Stimulated activated CD4-positive, alpha-beta T cell treated with anti-CD3 and anti-CD28 coated beads, Interleukin-15, amount 100 ng/mL, for 24 hours (primary cell): ENCODE results near the gene RBMS1.

Experiments used
- DNase-seq: peaks from one replicate; pipeline ENCODE4 v3.0.0-alpha.2; 2020

RBMS1 gene, protein sequence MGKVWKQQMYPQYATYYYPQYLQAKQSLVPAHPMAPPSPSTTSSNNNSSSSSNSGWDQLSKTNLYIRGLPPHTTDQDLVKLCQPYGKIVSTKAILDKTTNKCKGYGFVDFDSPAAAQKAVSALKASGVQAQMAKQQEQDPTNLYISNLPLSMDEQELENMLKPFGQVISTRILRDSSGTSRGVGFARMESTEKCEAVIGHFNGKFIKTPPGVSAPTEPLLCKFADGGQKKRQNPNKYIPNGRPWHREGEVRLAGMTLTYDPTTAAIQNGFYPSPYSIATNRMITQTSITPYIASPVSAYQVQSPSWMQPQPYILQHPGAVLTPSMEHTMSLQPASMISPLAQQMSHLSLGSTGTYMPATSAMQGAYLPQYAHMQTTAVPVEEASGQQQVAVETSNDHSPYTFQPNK

DNA sequence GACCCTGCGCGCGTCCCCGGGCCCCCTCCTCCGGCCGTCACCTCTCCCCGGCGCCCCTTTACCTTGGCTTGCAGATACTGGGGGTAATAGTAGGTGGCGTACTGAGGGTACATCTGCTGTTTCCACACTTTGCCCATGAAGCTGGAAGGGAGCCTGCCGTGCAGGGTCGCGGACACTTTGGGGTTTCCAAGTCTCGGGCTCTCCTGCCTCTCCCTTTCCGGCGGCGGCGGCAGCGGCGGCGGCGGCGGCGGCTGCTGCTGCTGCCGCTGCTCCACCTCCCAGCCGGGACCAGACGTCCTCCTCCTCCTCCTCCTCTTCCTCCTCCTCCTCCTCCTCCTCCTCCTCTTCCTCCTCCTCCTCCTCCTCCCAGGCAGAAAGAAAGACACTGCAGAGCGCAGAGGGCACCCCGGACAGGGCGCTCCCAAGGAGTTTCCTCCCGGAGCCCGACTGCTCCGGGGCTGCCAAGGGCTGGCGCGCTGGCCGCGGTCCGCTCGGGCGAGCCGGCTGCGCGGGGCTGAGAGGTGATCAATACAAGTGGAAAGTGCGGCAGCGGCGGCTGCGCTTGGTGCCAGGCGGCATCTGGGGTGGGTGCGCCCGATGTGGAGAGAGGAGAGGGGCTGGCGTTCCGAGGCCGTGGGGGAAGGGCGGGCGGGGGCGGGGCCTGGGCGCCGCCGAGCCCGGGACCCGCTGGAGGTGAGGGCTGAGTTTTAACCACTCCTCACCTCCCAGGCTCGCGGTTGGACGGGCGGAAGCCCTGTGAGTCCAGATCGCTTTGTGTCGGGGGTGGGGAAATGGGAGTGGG, at the start of gene RBMS1:
Gene RBMS1, minus strand, starts transcription at position 581 of the 802 bp plus-strand sequence. Its CDS starts 444 bp downstream, at position 137.
- DNase-seq = peak; percentile 72

DNA sequence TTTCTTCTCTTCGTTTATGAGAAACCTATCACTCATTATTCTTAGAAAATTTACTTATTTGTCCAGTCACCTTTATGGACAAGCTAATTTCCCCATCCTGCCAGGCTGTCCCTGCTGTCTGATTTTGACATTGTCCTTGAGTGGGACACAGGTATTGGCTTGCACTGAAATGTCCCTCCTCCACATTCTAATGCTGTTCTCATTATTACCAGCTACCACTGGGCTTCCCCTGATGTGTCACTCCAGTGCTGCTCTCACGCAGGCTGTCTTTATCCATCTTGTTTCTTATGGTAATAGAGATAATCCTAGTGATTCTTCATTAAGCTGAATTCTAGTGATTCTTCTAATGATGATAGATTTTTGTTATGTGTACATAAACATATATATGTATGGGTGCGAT, 48.1 kb upstream of the RBMS1 start:
- no peak for DNase-seq

- DNase-seq = no peak
These were observed 45.1 kb upstream of the RBMS1 start for GRCh38 chr2:160538559-160539355.

- no peak for DNase-seq
These were observed 44.5 kb upstream of the RBMS1 start for GRCh38 chr2:160538115-160538514.

- DNase-seq = no peak
These were observed 41.4 kb upstream of the RBMS1 start for GRCh38 chr2:160534996-160535395.

DNA sequence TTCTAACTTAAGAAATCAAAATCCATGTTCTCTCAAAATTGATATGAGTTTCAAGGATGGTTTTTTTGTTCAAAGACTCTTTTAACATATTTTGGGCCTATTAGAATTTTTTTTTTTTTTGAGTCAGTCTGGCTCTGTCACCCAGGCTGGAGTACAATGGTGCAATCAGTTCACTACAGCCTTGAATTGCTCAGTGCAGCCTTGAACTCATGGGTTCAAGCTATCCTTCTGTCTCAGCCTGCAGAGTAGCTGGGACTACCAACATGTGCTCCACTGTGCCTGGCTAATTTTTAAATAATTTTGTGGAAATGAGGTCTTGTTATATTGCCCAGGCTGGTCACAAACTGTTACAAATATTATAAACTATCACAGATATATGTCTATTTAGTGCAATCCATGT, 40.6 kb upstream of the RBMS1 start:
- DNase-seq = no peak

DNA sequence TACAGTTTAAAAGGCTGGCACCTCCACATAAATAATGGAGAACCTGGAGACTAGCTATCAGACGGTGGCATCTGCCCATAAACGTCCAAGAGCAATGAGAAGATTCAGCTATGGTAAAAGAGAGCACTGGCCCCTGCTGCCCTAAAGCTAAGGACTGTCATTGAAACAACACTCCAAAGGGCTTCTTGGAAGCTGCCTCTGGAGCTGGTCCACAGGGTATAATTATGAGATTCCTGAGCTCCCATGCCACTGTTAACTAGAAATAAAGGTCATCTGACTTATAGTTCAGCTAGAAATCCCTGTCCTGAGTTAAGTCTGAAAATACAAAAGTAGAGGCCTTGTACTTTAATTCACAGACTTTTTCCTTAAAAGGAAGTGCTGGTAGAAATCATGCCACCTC, 39.9 kb upstream of the RBMS1 start:
- no peak for DNase-seq

DNA sequence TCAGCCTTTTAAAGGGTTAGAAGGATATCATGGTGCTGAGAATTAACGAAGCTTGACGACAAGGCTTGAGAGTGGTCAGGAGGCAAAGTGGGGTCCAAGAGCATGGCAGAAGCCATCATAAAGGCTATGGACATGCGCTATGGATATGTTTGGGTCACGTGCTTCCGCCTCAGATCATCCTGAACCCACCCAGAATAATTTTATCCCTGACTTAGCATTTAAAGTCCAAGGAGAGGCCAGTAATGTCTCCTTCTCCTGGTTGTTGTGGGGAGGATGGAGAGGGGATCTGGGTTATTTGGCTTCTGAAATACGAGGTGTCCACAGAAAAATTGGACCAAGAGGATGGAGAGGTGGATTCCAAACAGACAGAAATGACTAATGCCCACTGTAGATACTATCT, 38.8 kb upstream of the RBMS1 start:
- DNase-seq = no peak

- no peak for DNase-seq
These were observed 29.5 kb upstream of the RBMS1 start for GRCh38 chr2:160522951-160523710.

DNA sequence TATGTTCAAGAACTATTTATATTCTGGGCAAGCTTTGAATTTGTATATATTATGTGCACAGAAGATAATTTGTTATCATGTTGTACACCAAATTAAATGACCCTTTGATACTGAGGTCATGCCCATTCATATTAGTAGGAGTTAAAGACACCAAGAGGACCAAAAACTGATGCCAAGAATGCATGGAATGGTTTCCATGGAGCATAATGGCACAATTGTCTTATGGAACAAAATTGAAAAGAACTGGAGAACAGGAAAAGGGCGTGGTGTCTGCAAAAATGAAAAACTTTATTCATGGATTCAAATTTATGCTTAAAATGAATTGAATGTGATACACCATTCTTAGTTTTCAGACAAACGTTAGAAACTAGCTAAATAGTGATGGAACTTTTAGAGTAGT, 24.1 kb upstream of the RBMS1 start:
- DNase-seq = no peak

- DNase-seq = peak; percentile 30
These were observed 23.1 kb upstream of the RBMS1 start for GRCh38 chr2:160516547-160517365.

DNA sequence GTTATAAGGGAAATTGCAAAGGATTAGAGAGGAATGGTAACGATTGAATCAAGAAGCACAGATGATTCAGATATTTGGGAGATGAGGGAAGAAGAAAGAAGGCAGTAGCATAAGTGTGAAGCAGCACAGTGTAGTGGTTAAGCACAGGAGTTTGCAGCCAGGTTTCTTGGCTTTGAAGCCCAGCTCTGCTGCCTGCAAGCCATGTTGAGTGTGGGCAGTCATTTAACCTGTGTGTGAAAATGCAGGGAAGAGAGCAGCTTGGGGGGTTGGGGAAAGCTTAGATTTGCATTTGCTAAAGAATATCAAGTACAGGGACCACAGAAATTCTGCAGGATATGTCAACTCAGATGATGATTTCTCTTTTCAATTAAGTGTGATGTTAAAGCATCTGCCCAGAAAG, 21.5 kb upstream of the RBMS1 start:
- no peak for DNase-seq

DNA sequence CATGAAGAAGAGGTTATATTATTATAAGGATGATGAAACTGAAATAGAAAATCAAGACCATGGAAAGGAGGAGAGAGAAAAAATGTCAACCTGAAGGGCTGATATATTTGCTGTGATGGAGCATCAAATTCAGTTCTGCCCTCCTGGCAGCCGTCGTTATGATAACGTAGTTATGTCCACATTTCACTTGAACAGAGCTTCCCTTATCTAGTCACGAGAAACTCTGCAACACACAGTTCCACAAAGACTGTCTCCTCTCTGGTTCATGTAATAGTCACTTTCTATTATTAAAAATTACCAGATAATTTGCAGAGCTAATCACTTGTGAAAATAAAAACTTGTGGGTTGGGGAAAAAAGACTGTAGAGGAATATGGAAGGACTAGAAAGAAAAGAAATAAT, 19.5 kb upstream of the RBMS1 start:
- no peak for DNase-seq

- peak; percentile 11 for DNase-seq
These were observed 18.9 kb upstream of the RBMS1 start for GRCh38 chr2:160512491-160512890.

DNA sequence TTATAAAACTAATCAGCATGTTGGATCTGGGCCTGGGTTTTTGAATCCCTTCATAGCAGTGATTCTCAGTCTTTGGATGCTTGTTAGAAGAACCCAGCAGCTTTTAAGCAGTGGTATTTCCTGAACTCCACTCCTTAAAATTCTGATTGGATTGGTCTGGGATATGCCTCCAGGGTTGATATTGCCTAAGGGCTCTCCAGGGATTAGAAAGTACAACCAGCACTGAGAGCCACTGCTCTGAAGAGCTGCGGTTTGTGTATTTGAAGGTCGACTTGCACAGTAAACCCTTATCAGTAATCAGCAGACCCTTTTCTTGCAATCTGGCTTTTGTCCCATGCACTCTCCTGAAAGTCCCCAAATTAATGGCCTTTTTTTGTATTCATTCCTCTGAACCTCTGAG, 17.0 kb upstream of the RBMS1 start:
- DNase-seq = no peak

DNA sequence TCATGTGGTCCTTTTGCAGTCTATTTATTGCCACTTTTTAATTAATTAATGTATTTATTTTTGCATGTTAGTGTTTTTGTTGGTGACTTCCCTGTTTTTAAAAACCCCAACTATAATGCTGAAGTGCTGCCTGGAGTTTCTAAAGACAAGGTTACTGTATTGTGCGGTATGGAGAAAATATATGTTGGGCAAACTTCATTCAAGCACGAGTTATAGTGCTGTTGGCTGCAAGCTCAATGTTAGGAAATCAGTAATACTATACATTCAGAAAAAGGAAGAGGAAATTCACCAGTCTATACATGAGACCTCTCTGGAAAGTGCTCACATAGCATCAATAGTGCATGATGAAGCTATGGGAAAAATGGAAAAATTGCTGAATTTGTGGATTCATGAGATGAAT, 15.4 kb upstream of the RBMS1 start:
- DNase-seq = no peak

DNA sequence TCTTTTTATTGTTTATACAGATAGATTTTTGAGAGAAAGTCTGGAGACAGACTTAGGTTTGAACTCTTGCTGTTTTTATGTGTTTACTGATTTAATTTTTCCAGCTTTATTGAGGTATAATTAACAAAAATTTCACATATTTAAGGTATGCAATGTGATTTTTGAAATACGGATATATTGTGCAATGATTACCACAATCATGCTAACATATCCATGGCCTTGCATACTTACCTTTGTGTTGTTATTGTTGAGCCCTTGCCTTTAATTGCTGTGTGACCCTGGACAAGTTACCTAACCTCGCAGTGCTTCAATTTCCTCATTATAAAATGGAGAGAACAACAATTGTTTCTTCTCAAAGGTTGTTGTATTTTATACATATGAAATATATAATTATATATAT, 13.9 kb upstream of the RBMS1 start:
- no peak for DNase-seq

GRCh38 chr2:160507046-160507407, 13.4 kb upstream of the RBMS1 start:
- DNase-seq = no peak

GRCh38 chr2:160506371-160507045, 12.9 kb upstream of the RBMS1 start:
- DNase-seq = no peak

DNA sequence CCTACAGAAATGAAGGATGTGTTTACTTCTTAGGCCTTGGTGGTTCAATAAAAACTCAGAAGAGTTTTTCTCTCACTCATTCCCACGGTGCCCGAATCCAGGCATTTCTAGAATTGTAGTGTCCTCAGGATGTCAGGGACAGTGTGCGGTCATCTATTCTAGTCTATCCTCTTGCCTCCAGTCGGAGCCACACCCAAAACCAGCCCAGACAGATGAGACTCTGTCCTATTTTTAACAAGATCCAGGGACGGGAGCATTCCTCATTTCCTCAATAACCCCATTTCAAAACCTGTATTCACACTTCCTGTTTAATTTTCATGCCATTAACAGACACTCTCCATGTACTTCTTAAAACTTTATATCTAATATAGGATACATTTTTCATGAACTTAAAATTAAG, 11.6 kb upstream of the RBMS1 start:
- no peak for DNase-seq

GRCh38 chr2:160502478-160502877, 8.9 kb upstream of the RBMS1 start:
- no peak for DNase-seq
